Cerebellar cortex (tissue), 1 donor: ENCODE data around the gene PRSS48.
"Not testable (repeated sequence)": the region's sequence is repeated elsewhere in the genome, so short reads cannot be mapped to it uniquely, and the experiment has no call there.

Experiments
- DNase-seq: peaks from one replicate; pipeline ENCODE4 v3.0.0-alpha.2; 2015; ENCODE audit warnings: low spot score

The PRSS48 gene

DNA sequence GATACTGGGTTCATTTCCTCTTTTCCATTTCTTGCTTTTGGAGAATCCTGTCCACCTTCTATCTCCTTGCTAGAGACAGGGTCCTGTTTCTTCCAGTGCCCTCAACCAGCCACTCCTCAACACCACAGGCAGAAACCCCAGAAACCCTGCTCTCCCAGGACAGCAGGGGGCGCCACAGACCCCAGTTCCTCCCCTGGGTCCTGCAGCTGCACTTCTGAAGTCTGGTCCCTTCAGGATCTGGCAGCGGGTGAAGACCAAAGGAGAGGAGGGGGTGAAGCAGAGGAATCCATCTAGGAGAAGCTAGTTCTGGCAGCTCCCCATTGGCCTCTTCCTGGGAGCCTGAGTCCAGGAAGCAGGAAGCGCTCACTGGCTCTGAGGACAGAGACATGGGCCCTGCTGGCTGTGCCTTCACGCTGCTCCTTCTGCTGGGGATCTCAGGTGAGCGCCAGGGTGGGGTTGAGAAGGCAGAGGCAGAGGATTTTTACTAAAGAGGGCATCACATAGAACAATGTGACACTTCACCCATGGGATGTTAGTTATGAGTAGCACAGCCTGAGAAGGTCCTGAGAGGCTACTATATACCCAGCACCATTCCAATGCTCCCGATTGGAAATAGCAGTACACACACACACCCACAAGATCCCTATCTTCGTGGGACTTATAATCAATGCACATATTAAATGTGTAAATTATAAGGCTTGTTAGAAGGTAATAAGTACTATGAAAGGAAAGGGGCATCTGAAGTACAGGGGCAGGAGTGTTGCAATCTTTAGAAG is at the start of gene PRSS48:
Gene PRSS48 (plus strand): TSS at position 375 of the 776 bp plus-strand sequence. CDS start 12 bp downstream, at position 387.
- DNase-seq: peak; percentile 71

DNA sequence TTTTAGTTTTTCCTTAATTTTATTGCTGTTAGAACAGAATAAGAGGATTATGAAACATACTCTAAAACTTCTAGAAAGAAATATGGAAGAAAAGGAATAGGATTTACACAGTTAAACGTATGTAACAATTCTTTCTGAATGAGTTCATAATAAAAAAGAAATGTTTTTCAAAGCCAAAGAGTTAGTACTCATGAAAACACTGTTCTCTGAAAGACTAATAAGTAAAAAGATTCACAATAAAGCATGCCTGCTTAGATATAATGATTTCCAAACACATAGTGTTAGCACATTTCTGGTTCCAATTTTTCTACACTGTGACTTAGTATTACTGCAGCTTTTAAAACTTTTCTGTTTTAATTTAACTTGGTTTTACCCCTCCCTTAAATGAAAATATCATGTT is 49.8 kb upstream of the PRSS48 start:
- DNase-seq: no peak

GRCh38 chr4:151227731-151228130 is 49.2 kb upstream of the PRSS48 start:
- no peak for DNase-seq

DNA sequence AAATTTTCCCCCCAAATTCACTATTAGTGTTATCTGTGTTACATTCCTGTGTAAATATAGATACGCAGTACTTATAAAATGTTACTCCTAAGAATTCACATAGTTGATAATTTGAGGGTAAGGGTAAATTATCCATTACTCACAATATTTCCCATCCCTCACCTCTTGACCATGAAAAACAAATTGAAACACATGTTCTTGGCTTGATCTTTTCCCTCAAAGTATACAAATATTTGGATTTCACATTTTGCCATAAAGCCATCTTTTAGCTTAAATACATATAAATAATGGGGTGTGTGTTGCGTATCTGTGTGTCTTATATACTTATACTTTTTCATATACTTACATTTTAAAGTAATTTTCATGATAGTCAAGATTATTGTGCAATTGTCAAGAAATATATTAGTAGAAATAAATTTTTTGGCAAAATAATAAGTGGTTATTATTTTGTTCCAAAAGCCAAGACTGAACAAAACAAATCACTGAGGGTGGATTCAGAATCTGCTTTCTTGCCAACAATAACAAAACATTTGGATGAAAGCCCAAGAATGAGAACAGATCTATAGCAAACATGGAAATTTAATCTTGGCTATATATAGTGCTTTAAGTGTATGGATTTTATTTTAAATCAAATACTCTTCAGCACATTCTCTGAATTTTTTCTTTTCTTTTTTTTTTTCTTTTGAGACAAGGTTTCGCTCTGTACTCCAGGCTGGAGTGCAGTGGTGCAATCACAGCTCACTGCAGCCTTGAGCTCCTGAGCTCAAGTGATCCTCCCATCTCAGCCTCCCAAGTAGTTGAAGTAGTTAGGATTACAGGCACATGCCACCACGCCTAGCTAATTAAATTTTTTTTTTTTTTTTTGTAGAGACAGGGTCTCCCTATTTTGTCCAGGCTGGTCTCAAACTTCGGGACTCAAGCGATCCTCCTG is 48.5 kb upstream of the PRSS48 start:
- no peak for DNase-seq

GRCh38 chr4:151231915-151232595 is 44.9 kb upstream of the PRSS48 start:
- no peak for DNase-seq

DNA sequence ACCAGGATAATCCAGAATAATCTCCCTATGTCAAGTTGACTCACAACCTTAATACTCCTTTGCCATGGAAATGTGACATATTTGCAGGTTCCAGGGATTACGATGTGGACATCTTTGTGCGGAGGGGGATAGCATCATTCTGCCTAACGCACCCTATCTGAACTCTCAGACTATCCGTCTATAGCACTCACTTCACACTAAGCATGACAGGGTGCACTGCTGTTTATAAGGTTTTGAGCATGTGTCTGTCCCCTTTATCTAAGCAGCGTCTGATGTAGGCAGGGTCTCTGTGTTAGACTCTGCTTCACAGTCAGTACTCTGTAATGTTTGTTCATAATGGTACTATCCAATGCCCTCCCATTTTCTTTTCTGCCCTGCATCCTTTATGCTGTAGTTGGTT is 43.4 kb upstream of the PRSS48 start:
- no peak for DNase-seq

DNA sequence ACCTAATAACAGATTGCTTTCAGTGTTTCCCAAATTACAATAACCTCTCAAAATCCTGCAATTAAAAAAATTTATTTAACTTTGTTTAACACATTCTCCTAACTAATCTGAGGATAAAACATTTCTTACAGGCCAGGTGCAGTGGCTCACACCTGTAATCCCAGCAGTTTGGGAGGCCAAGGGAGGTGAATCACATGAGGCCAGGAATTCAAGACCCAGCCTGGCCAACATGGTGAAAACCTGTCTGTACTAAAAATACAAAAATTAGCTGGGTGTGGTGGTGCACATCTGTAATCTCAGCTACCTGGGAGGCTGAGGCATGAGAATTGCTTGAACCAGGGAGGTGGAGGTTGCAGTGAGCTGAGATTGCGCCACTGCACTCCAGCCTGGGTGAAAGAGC is 41.6 kb upstream of the PRSS48 start:
- DNase-seq: not testable (repeated sequence)

DNA sequence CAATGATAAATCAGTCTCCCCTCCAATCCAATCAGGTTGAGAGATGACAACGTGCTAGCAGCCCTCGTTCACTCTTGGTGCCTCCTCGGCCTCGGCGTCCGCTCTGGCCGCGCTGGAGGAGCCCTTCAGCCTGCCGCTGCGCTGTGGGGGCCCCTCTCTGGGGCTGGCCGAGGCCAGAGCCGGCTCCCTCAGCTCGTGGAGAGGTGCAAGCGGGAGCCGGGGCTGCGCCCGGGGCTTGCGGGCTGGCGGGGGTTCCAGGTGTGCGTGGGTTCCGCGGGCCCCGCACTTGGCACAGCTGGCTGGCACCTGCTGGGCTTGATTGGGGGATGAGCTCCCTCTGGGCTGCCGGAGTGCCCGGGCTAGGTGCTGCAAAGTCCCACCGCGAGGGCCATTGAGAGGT is 40.9 kb upstream of the PRSS48 start:
- no peak for DNase-seq

DNA sequence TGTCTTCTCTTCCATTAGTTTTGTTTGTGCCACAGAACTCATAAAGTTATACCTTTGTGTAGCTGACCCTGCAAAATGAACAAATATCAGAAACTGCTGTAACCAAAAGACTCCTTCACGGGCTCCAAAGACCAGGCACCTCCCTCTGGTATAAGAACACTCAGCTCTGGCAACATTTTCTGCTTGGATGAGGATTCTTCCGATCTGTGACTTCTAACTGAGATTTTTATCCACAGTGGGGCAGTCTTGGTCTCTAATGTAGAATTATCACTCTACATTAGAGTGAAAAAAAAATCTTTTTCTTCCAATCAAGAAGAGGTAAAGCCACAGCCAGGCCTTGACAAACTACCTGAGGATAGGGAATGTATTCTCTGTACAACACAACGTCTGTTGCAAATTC is 38.5 kb upstream of the PRSS48 start:
- peak; percentile 61 for DNase-seq

GRCh38 chr4:151239608-151240007 is 37.4 kb upstream of the PRSS48 start:
- no peak for DNase-seq

DNA sequence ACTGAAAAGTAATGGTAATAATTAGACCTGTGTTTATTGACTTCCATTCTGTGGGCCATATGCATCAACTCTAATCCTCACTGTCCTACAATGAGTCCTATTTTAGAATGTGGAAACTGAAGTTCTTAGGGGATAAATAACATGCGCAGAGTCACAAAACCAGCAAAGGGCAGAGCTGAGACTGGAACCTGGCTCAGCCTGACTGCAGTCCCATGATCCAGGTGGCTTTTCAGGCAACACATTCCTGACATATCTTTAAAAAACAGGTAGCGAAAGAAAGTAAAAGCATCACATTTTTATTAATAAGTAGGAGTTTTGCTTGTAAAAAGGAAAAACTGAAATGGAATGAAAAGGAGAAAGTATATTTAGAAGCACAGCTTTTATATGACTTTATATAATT is 34.7 kb upstream of the PRSS48 start:
- DNase-seq: no peak

DNA sequence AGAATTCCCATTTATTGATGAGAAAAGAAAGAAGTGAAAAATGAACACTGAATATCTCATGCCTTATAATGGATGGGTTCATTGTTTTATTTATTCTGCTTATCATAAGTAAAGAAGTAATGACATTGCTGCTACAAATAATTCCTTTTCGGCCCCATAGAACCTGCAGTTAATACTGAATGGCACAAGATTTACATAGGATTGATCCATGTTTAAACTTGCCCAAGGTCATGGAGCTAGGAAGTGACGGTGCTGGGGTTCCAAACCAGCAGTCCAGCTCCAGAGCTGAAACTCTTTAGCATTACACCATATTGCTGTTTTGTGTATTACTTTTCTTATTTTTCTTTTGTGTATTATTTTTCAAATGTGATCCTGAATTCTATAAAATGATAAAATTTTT is 30.2 kb upstream of the PRSS48 start:
- no peak for DNase-seq

GRCh38 chr4:151247395-151247794 is 29.6 kb upstream of the PRSS48 start:
- no peak for DNase-seq

- no peak for DNase-seq
These were observed 28.4 kb upstream of the PRSS48 start for GRCh38 chr4:151248519-151248918.

GRCh38 chr4:151250706-151251105 is 26.3 kb upstream of the PRSS48 start:
- no peak for DNase-seq

DNA sequence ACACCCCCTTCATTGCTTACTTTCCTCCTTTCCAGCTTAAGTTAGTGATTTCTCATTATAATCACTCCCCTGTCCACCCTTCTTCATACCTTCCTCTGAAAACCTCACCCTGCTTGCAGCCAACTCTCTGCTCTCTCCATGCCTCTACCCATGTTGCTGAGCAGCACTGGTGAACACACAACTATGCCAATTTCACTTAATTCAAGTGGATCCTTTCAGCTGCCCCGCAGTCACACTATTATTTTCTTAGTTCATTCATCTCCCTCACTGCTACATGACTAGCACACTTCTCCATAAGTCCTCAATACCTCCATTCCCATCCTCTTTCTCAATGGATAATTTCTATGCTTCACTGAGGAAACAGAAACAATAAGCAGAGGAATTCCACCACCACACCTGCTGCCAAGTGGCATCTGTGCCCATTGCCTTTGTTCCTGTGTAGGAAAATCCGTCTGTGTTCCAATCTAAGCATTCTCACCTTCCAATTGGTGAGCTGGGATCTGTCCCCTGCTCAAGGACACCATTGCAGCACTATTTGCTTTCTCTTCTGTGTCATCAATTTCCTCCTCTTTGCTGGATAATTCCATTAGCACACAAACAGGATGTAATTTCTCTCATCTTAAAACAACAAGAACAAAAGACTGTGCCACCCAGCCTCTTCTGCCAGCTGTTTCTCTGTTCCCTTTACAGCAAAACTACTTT is 25.2 kb upstream of the PRSS48 start:
- no peak for DNase-seq

DNA sequence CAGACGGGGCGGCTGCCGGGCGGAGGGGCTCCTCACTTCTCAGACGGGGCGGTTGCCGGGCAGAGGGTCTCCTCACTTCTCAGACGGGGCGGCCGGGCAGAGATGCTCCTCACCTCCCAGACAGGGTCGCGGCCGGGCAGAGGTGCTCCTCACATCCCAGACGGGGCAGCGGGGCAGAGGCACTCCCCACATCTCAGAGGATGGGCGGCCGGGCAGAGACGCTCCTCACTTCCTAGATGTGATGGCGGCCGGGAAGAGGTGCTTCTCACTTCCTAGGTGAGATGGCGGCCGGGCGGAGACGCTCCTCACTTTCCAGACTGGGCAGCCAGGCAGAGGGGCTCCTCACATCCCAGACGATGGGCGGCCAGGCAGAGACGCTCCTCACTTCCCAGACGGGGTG is 21.7 kb upstream of the PRSS48 start:
- not testable (repeated sequence) for DNase-seq

DNA sequence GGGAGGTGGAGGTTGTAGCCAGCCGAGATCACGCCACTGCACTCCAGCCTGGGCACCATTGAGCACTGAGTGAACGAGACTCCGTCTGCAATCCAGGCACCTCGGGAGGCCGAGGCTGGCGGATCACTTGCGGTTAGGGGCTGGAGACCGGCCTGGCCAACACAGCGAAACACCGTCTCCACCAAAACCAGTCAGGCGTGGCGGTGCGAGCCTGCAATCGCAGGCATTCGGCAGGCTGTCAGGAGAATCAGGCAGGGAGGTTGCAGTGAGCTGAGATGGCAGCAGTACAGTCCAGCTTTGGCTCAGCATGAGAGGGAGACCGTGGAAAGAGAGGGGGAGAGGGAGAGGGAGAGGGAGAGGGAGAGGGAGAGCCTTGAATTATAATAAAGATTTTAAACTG is 21.3 kb upstream of the PRSS48 start:
- DNase-seq: not testable (repeated sequence)

GRCh38 chr4:151256134-151256533 is 20.8 kb upstream of the PRSS48 start:
- DNase-seq: no peak

- no peak for DNase-seq
These were observed 19.3 kb upstream of the PRSS48 start for GRCh38 chr4:151257704-151258103.

DNA sequence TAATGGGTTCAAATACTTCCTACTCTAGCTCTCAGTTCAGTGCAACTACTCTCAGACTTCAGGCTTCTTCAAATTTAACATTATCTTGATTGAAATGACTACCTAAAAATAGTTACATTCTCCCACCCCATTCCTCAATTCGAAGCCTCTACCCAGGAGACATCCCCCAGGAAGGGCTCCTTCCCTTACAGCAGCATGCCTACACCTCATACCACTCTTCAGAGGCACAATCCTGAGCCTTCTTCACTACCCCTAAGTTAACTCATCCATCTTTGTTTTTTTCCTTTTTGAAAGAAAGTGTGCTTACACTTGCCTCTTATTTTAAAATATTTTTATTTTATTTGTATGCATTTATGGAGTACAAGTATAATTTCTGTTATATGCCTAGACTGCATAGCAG is 17.2 kb upstream of the PRSS48 start:
- no peak for DNase-seq

- no peak for DNase-seq
These were observed 16.4 kb upstream of the PRSS48 start for GRCh38 chr4:151260526-151260925.
